MCF 10A (cell line): ENCODE results near the gene SMOC2. TPM values are rescaled to one million over a fixed set of nuclear protein-coding genes. Genes with fewer than 3 reads are reported as not detected.

ENCODE experiments used
- BruUV-seq: library from RNA; stranded (reverse); fragments of 400-500 nt; replicated peaks from 2 replicates; lab custom pipeline; 2021; lab: Mats Ljungman, UMichigan
- CTCF ChIA-PET: fragments of 300-600 bp; sonication (Branson Sonifier 250); formaldehyde crosslinking; extraction: SDS; loops from one replicate; lab custom pipeline; 2021; ENCODE audit warnings: antibody characterized with exemption, inconsistent platforms; lab: Yijun Ruan, JAX
- POLR2A ChIA-PET: fragments of 300-600, 350-650 bp; sonication (Branson Sonifier 250); formaldehyde crosslinking; extraction: SDS; loops from one replicate; lab custom pipeline; 2020; ENCODE audit warnings: antibody characterized with exemption, inconsistent platforms; lab: Yijun Ruan, JAX
- DNase-seq: peaks from one replicate; pipeline ENCODE4 v3.0.0-alpha.2; 2018; ENCODE audit not compliant: unreplicated experiment
- H3K27ac Mint-ChIP-seq: one replicate; pipeline ENCODE4 v1.8.0; 2022; ENCODE audit warnings: mild to moderate bottlenecking, low read depth, mixed read lengths; ENCODE audit not compliant: unreplicated experiment
- H3K27me3 Mint-ChIP-seq: one replicate; pipeline ENCODE4 v1.8.0; 2022; ENCODE audit warnings: mixed read lengths; ENCODE audit not compliant: insufficient read depth, unreplicated experiment
- H3K36me3 Mint-ChIP-seq: one replicate; pipeline ENCODE4 v1.8.0; 2022; ENCODE audit warnings: mild to moderate bottlenecking, moderate library complexity, mixed read lengths; ENCODE audit not compliant: insufficient read depth, unreplicated experiment
- H3K4me1 Mint-ChIP-seq: one replicate; pipeline ENCODE4 v1.8.0; 2022; ENCODE audit warnings: mixed read lengths; ENCODE audit not compliant: insufficient read depth, unreplicated experiment
- H3K4me3 Mint-ChIP-seq: one replicate; pipeline ENCODE4 v1.8.0; 2022; ENCODE audit warnings: mild to moderate bottlenecking, moderate library complexity, mixed read lengths; ENCODE audit not compliant: unreplicated experiment
- H3K9me3 Mint-ChIP-seq: one replicate; pipeline ENCODE4 v1.8.0; 2022; ENCODE audit warnings: mixed read lengths; ENCODE audit not compliant: unreplicated experiment
- intact Hi-C: fragments of 100-400 bp; cut with micrococcal nuclease; formaldehyde crosslinking; loops from 2 replicates; pipeline ENCODE4 v1.14.1; 2022
- total RNA-seq: library from RNA; stranded (reverse); gene quantifications from 2 replicates; pipeline ENCODE4 v1.2.3, GENCODE V29; 2022
- TF ChIP-seq, protein P1 (sequence below): fragments of 200-600 bp; IDR thresholded peaks from one replicate; pipeline ENCODE4 v1.8.0; 2022; ENCODE audit warnings: antibody characterized with exemption, mild to moderate bottlenecking; ENCODE audit not compliant: unreplicated experiment

The SMOC2 gene
- total RNA-seq, 1 experiment from 2014 or later, result not detected

DNA sequence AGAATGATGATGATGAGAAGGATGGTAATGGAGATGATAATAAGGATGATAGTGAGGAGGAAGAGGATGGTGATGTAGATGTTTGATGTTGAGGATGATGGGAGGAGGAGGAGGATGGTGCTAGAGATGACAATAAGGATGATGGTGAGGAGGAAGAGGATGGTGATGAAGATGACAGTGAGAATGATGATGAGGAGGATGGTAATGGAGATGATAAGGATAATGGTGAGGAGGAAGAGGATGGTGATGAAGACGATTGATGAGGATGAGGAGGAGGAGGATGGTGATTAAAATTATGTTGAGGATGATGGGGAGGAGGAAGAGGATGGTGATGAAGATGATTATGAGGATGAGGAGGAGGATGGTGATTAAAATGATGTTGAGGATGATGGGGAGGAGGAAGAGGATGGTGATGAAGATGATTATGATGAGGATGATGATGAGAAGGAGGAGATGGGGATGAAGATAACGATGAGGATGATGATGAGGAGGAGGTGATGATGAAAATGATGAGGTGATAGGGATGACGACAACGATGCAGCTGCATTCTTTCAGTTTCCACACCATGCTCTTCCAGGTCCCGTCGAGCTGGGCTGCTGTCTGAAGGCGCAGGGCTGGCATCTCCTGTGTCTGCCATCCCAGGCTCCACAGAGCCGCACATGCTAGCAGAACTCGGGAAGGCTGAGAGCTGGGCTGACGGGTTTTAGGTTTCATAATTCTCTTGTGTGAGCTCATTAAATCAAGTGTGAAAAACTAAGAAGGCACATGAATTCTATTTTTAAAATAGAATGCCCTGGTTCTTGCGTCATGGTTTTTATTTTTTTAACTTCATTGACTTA lies 274.9 kb downstream of the SMOC2 start:
- Mint-ChIP-seq H3K27me3 (peaks cover 24% of the 10 kb centered on the region), H3K4me1 (no peaks in the 10 kb centered on the region), H3K27ac (no peak overlapping the region), H3K9me3 (no peaks in the 10 kb centered on the region), H3K36me3 (no peaks in the 10 kb centered on the region), H3K4me3 (no peak overlapping the region)
- BruUV-seq, result no TSS peak
- no peak for DNase-seq
- ChIA-PET CTCF (interaction anchor here (0.5 to 0.8 kb wide), 2 partner anchors 11 to 424 kb away, joined by 4 read pairs; no protein-coding TSS in a partner anchor), POLR2A (no interaction called here)
- intact Hi-C loops, result loop anchor here (2.0 kb wide), 1 partner anchor 99 kb away; no protein-coding TSS in a partner anchor
- TF ChIP-seq, protein P1, sequence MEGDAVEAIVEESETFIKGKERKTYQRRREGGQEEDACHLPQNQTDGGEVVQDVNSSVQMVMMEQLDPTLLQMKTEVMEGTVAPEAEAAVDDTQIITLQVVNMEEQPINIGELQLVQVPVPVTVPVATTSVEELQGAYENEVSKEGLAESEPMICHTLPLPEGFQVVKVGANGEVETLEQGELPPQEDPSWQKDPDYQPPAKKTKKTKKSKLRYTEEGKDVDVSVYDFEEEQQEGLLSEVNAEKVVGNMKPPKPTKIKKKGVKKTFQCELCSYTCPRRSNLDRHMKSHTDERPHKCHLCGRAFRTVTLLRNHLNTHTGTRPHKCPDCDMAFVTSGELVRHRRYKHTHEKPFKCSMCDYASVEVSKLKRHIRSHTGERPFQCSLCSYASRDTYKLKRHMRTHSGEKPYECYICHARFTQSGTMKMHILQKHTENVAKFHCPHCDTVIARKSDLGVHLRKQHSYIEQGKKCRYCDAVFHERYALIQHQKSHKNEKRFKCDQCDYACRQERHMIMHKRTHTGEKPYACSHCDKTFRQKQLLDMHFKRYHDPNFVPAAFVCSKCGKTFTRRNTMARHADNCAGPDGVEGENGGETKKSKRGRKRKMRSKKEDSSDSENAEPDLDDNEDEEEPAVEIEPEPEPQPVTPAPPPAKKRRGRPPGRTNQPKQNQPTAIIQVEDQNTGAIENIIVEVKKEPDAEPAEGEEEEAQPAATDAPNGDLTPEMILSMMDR, result no peak

DNA sequence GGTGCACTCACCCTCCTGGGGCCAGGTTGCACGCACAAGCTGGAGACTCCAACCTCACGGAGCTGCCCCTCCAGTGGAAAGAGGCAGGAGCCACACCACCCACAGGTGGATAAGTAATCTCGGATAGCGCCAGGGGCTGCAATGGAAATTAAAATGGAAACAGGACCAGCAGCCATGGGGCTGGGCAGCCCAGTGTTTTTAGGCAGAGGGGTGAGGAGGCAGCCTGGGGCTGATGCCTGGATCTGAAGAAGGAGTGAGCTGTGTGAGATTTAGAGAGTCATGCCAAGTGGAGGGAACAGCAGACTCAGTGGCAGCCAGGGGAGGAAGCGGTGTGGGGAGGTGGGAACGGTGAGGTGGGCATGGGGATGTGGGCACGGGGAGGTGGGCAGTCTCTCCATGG lies 275.6 kb downstream of the SMOC2 start:
- Mint-ChIP-seq H3K4me3 (no peak overlapping the region), H3K4me1 (no peaks in the 10 kb centered on the region), H3K27me3 (peaks cover 31% of the 10 kb centered on the region), H3K27ac (no peak overlapping the region), H3K9me3 (no peaks in the 10 kb centered on the region), H3K36me3 (no peaks in the 10 kb centered on the region)
- POLR2A ChIA-PET, result no interaction called here
- CTCF ChIA-PET, result interaction anchor here (0.8 kb wide), 1 partner anchor 11 kb away, joined by 4 read pairs; no protein-coding TSS in a partner anchor
- TF ChIP-seq, protein P1, result no peak
- intact Hi-C loops, result no loop called here
- DNase-seq, result no peak
- BruUV-seq, result no TSS peak

DNA sequence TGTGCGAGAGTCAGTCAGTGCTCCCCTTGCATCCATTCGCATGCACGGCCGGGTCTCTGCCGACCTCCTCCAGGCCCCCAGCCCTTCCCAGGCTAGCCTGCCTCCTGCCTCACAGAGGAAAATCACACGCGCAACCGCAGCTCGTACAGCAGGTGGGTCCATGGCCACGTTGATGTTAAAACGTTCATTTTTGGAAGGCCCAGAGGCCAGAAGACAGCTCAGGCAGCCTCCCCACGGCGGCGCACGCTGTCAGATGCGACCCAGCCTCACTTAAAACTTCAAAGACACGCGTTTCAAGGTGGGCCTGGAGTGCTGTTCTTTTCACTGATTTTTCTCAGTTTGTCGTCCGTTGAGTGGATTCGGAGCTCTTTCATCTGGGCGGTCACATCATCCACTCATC lies 276.5 kb downstream of the SMOC2 start:
- no peaks in the 10 kb centered on the region for H3K9me3 Mint-ChIP-seq
- H3K27ac Mint-ChIP-seq, result no peak overlapping the region
- H3K4me3 Mint-ChIP-seq, result no peak overlapping the region
- intact Hi-C loops, result no loop called here
- H3K27me3 Mint-ChIP-seq, result peaks cover 25% of the 10 kb centered on the region
- TF ChIP-seq, protein P1, result no peak
- no peak for DNase-seq
- BruUV-seq, result no TSS peak
- POLR2A ChIA-PET, result no interaction called here
- no peaks in the 10 kb centered on the region for H3K36me3 Mint-ChIP-seq
- CTCF ChIA-PET, result no interaction called here
- no peaks in the 10 kb centered on the region for H3K4me1 Mint-ChIP-seq

Other genes with a start within 250 kb of the SMOC2 start
- not detected in 2 replicates for gene DACT2, start 121.4 kb upstream of the SMOC2 start, total RNA-seq